ENCODE data around the gene MAB21L2. TPM values are rescaled to one million over a fixed set of nuclear protein-coding genes. Genes with fewer than 3 reads are reported as not detected.
"Not testable (repeated sequence)": the region's sequence is repeated elsewhere in the genome, so short reads cannot be mapped to it uniquely, and the experiment has no call there.

The MAB21L2 gene
- total RNA-seq (2014; rRNA removed; shearing (Covaris generic)): 0.10 TPM in 1 of 2 replicates, not detected in the other

- DNase-seq (ENCODE audit: low read depth): no peak
Measured at GRCh38 chr4:150582146-150582872, at the start of gene MAB21L2. MAB21L2 (plus strand) TSS chr4:150582151; CDS start chr4:150583030, 879 bp downstream.

GRCh38 chr4:150533673-150534072 is 48.3 kb upstream of the MAB21L2 start:
- DNase-seq (ENCODE audit: low read depth): no peak

GRCh38 chr4:150534818-150535217 is 47.1 kb upstream of the MAB21L2 start:
- no peak for DNase-seq (ENCODE audit: low read depth)

GRCh38 chr4:150537911-150538310 is 44.0 kb upstream of the MAB21L2 start:
- not testable (repeated sequence) for DNase-seq (ENCODE audit: low read depth)

DNA sequence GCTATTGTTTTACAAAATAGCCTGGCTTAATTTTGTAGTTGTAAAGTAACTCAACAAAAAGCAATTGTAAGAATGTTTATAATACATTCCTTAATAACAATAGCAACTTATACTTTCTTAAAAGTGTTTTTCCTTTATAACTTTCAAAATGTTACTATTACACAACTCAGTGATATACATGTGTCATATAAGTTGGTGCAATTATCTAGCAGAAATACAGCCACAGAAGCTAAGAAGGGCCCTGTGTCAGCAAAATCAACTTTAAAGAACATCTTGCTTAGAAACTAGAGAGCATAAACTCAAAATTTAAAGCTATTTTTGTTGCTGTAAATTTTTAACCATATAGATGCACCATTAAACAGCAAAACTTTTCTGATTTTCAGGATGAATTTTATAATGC is 41.4 kb upstream of the MAB21L2 start:
- DNase-seq (ENCODE audit: low read depth): no peak

- DNase-seq (ENCODE audit: low read depth): no peak
Measured at GRCh38 chr4:150540959-150541360, 41.0 kb upstream of the MAB21L2 start.

- DNase-seq (ENCODE audit: low read depth): no peak
Measured at GRCh38 chr4:150541681-150542080, 40.3 kb upstream of the MAB21L2 start.

DNA sequence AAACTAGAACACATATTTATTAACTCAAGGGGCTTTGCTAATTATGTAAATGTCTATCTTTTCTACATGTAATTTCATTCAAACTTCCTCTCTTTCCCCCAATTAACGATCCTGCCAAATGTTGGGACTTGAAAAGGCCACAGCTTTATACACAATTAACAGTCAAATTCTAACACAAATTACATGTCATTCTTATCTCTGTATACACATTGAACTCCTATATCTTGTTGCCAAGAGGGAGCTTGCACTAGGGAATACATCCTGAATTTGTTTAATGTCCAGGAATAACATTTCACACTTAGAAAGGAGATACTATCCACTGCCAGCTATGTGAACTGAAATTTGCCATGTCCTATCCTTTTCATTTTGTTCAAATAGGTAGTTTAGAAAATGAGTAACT is 38.9 kb upstream of the MAB21L2 start:
- DNase-seq (ENCODE audit: low read depth): no peak

DNA sequence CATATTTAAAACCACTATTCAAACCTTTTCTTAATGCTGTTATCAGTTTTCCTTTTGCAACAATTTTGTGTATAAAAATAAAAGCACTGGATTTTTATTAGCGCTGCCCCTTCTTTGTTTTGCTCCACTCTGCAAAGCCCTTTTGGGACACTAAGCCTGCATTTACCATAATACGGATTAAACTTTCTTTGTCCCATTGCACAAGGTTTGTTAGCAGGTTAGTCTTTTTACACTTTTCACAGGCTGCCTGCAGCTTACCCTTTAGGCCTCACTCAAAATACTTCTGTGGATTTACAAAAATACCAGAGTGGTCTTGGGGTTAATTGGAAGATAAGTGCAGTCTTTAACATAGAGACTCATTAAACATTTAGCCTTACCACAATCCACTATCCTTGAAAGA is 35.7 kb upstream of the MAB21L2 start:
- no peak for DNase-seq (ENCODE audit: low read depth)

GRCh38 chr4:150547154-150547838 is 34.7 kb upstream of the MAB21L2 start:
- no peak for DNase-seq (ENCODE audit: low read depth)

GRCh38 chr4:150557811-150558210 is 24.1 kb upstream of the MAB21L2 start:
- peak; percentile 4 for DNase-seq (ENCODE audit: low read depth)

DNA sequence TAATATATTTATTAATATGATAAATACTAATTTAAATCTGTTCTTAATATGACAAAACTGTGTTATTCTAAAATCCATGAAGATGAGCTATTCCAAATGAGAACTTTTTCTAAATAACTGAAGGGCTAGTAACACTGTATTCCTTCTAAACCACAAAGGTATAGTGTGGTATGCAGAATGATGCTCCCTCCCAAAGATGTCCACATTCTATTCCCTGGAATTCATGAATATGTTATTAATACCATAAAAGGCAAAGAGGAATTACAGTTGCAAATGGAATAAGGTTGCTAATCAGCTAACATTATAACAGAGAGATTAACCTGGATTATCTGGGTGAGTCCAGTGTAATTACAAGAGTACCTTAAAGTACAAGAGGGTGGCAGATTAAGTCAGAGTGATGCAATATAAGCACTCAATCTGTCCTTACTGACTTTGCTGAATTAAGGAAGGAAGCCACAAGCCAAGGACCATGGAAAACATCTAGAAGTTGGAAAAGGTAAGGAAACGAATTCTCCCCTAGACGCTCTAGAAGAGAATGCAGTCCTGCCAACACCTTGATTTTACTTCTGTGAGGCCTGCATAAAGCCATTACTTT is 20.7 kb upstream of the MAB21L2 start:
- DNase-seq (ENCODE audit: low read depth): no peak

GRCh38 chr4:150562250-150562649 is 19.7 kb upstream of the MAB21L2 start:
- no peak for DNase-seq (ENCODE audit: low read depth)

DNA sequence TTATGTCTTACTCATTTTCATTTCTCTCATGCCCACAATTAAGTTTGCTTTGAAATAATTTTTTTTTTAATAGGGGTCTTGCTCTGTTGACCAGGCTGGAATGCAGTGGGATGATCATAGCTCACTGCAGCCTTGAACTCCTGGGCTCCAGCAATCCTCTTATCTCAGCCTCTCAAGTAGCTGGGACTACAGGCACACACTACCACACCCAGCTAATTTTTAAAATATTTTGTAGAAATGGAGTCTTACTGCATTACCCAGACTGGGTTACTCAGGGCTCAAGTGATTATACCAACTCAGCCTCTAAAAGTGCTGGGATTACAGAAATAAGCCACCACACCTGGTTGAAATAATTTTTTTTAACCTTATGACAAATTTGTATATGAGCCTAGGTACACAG is 19.2 kb upstream of the MAB21L2 start:
- no peak for DNase-seq (ENCODE audit: low read depth)

- not testable (repeated sequence) for DNase-seq (ENCODE audit: low read depth)
Measured at GRCh38 chr4:150564967-150565366, 17.0 kb upstream of the MAB21L2 start.

- no peak for DNase-seq (ENCODE audit: low read depth)
Measured at GRCh38 chr4:150567070-150567469, 14.9 kb upstream of the MAB21L2 start.

DNA sequence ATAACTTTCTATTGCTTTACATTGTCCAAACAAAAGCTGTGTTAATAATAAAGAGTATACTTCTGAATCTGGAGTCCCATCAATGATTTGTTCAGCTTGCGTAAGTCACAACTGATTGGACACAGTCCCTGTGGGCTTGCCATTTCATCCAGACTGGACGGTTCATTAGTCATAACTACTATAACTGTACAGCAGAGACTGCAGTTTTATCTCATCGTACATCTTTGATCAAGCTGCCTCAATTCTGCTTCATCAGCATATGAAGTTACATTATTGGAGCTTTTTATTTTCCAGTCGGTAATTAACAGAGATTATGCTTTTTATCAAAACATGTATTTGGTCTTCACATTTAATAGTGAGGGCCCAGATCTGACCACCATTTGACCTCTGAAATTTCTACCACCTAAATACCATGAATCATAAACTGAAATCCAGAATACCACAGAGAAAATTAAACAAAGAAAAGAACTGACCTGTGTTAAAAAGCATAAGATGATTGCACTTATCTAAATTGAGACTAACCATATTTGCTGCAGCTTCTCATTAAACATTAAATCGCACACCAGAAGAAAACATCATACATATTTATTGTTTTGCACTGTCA is 12.5 kb upstream of the MAB21L2 start:
- peak; percentile 65 for DNase-seq (ENCODE audit: low read depth)

DNA sequence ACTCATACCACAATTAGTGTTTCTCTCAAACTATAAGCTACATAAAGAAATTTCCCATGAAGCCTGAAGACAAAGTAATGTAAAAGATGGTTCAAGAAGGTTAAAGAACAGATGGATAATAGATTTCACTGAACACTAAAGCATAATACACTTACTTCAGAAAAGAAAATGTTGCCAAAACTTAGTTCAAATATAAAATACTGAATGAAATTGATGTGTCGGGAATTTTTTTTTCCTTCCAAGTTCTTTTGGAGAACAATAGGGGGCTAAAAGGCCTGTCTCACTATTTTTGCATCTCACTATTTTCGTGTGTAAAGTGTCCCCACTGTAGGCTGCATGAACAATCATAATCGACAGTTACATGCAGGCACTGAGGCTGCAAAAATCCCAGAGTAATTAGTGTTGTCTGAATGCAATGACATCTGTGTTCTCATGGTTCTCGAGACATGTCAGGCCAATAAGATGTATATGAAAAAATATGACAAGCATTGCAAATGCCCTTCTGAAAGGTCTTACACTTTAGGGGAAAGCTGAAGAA is 11.9 kb upstream of the MAB21L2 start:
- DNase-seq (ENCODE audit: low read depth): no peak

- no peak for DNase-seq (ENCODE audit: low read depth)
Measured at GRCh38 chr4:150570862-150571261, 11.1 kb upstream of the MAB21L2 start.

- DNase-seq (ENCODE audit: low read depth): no peak
Measured at GRCh38 chr4:150572704-150573504, 9.0 kb upstream of the MAB21L2 start.

- DNase-seq (ENCODE audit: low read depth): peak; percentile 23
Measured at GRCh38 chr4:150573534-150573933, 8.4 kb upstream of the MAB21L2 start.
